Activated T-cell treated with anti-CD3 and anti-CD28 coated beads, Interleukin-2, amount 50 U/mL, for 24 hours (primary cell): ENCODE data around the gene FAM131B.

Experiments used
- DNase-seq: peaks from one replicate; pipeline ENCODE4 v3.0.0-alpha.2; 2020
- H3K27ac Mint-ChIP-seq: 2 replicates; pipeline ENCODE4 v1.8.0; 2020; ENCODE audit warnings: mild to moderate bottlenecking, mixed read lengths
- H3K27me3 Mint-ChIP-seq: 2 replicates; pipeline ENCODE4 v1.8.0; 2020; ENCODE audit warnings: mixed read lengths
- H3K36me3 Mint-ChIP-seq: 2 replicates; pipeline ENCODE4 v1.8.0; 2020; ENCODE audit warnings: low read depth, mixed read lengths
- H3K4me1 Mint-ChIP-seq: 2 replicates; pipeline ENCODE4 v1.8.0; 2020; ENCODE audit warnings: low read depth, mixed read lengths
- H3K4me3 Mint-ChIP-seq: 2 replicates; pipeline ENCODE4 v1.8.0; 2020; ENCODE audit warnings: mild to moderate bottlenecking, moderate library complexity, mixed read lengths
- H3K9me3 Mint-ChIP-seq: 2 replicates; pipeline ENCODE4 v1.8.0; 2020; ENCODE audit warnings: mixed read lengths

FAM131B gene

GRCh38 chr7:143363016-143363937, 764 bp upstream of the FAM131B start:
- H3K27ac Mint-ChIP-seq, result no peak overlapping the region
- H3K4me1 Mint-ChIP-seq, result peaks cover 8% of the 10 kb centered on the region
- H3K36me3 Mint-ChIP-seq, result no peaks in the 10 kb centered on the region
- H3K4me3 Mint-ChIP-seq, result peak overlapping the region; percentile 57
- peaks cover 41% of the 10 kb centered on the region for H3K27me3 Mint-ChIP-seq
- DNase-seq, result no peak
- no peaks in the 10 kb centered on the region for H3K9me3 Mint-ChIP-seq

DNA sequence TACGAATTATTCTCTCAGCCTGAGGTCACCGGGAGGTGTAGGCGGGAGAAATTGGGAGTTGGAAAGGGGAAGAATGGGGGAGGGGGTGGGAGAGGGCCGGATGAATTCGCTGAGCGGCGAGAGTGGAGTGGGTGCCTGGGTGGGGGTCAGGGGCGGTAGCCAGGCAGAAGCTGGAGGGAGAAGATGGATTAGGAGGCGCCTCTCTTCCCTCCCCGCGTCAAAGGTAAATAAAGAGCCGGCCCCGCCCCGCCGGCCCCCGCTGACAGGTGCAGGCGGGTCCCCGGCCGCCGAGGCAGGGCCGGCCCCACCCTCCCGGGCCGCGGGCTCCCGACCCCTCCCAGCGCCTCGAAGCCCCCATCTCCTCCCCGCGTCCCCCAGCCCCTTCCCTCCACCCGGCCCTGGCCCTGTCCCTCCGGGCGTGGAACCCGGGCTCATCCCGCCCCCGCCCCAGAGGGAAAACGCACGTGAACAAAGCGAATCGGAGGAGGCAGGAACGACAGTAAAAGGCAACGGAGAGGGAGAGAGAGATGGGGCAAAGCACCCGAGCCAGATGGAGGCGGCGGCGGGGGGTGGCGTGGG, 872 bp downstream of the FAM131B start:
- no peaks in the 10 kb centered on the region for H3K36me3 Mint-ChIP-seq
- H3K27ac Mint-ChIP-seq, result no peak overlapping the region
- H3K27me3 Mint-ChIP-seq, result peaks cover 41% of the 10 kb centered on the region

DNA sequence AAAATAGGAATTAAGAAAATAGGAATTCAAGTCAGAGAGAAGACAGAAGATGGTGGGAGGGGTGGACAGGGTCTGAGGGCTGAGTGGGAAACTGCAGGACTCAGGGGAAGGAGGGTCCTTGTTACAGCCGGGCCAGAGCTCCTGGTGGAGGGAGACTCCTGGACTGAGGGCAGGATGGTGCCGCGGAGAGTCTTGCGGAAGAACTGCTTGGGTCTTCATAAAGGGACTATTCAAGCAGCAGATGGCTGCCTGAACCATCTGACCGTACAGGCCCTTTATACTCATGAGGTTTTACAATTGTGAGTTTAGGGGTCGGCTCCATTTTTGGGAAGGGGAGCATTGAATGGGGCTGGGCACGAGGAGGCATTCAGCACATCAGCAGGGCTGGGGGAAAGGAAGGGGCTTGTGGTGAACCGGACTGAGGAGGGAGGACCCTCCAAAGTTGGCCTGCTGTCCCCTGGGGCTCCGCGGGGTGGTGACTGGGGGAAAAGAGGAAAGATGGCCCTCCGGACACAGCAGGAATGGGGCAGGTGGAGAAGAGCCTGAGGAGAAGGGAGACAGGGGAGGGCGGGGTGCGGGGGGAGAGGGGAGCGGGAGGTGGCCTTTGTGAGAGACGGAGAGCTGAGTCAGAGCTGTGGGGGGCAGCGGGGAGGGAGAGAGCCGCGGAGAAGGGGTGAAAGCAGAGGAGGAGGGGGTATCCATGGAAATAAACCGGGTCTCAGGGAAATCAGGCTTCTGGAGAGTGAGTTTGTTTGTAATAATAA, 1.5 kb downstream of the FAM131B start:
- Mint-ChIP-seq H3K27me3 (peaks cover 37% of the 10 kb centered on the region), H3K27ac (no peak overlapping the region)

More for the DNA sequence above, 872 bp downstream of the FAM131B start:
- Mint-ChIP-seq H3K9me3 (no peaks in the 10 kb centered on the region), H3K4me1 (peaks cover 8% of the 10 kb centered on the region), H3K4me3 (peak overlapping the region; percentile 81)
- no peak for DNase-seq

GRCh38 chr7:143359771-143360353, 2.7 kb downstream of the FAM131B start:
- no peaks in the 10 kb centered on the region for H3K36me3 Mint-ChIP-seq

More for the DNA sequence above, 1.5 kb downstream of the FAM131B start:
- DNase-seq, result no peak
- Mint-ChIP-seq H3K9me3 (no peaks in the 10 kb centered on the region), H3K4me3 (peak overlapping the region; percentile 57), H3K36me3 (no peaks in the 10 kb centered on the region), H3K4me1 (peaks cover 8% of the 10 kb centered on the region)

GRCh38 chr7:143358626-143359025, 3.9 kb downstream of the FAM131B start:
- DNase-seq, result no peak
- H3K27me3 Mint-ChIP-seq, result peaks cover 17% of the 10 kb centered on the region
- no peaks in the 10 kb centered on the region for H3K36me3 Mint-ChIP-seq
- H3K4me1 Mint-ChIP-seq, result peaks cover 8% of the 10 kb centered on the region
- no peak overlapping the region for H3K4me3 Mint-ChIP-seq
- no peaks in the 10 kb centered on the region for H3K9me3 Mint-ChIP-seq
- no peak overlapping the region for H3K27ac Mint-ChIP-seq

More at GRCh38 chr7:143359771-143360353, 2.7 kb downstream of the FAM131B start:
- peaks cover 29% of the 10 kb centered on the region for H3K27me3 Mint-ChIP-seq
- peaks cover 8% of the 10 kb centered on the region for H3K4me1 Mint-ChIP-seq
- H3K27ac Mint-ChIP-seq, result no peak overlapping the region
- DNase-seq, result no peak
- no peaks in the 10 kb centered on the region for H3K9me3 Mint-ChIP-seq
- H3K4me3 Mint-ChIP-seq, result no peak overlapping the region

GRCh38 chr7:143356414-143357050, 6.0 kb downstream of the FAM131B start:
- H3K27me3 Mint-ChIP-seq, result peaks cover 7% of the 10 kb centered on the region
- DNase-seq, result no peak
- no peaks in the 10 kb centered on the region for H3K9me3 Mint-ChIP-seq
- no peaks in the 10 kb centered on the region for H3K36me3 Mint-ChIP-seq
- peaks cover 1% of the 10 kb centered on the region for H3K4me1 Mint-ChIP-seq
- no peak overlapping the region for H3K4me3 Mint-ChIP-seq
- H3K27ac Mint-ChIP-seq, result no peak overlapping the region

- Mint-ChIP-seq H3K9me3 (no peaks in the 10 kb centered on the region), H3K27me3 (peaks cover 3% of the 10 kb centered on the region)
These were observed 6.8 kb downstream of the FAM131B start for GRCh38 chr7:143355450-143356385.

GRCh38 chr7:143354965-143355364, 7.5 kb downstream of the FAM131B start:
- no peaks in the 10 kb centered on the region for H3K27me3 Mint-ChIP-seq

More at GRCh38 chr7:143355450-143356385, 6.8 kb downstream of the FAM131B start:
- H3K4me3 Mint-ChIP-seq, result no peak overlapping the region
- no peak for DNase-seq
- H3K4me1 Mint-ChIP-seq, result no peaks in the 10 kb centered on the region
- H3K27ac Mint-ChIP-seq, result no peak overlapping the region
- H3K36me3 Mint-ChIP-seq, result no peaks in the 10 kb centered on the region

DNA sequence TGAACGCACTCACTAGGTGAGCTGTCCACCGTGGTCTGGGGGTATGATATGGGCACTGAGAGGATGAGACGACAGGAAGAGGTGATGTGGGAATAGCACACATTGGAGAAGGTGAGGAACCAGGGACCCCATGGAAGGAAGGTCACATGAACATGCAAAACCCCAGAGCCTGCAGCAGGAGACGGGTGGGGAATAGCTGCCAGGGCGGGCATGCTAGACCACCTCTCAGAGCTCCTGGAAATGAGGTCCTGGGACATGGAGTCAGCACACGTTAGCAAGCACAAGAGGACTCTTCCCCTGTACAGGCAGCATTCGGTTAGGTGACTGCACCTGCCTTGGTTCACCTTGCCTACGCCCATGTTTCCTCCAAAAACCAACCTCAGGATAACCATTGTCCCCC, 8.1 kb downstream of the FAM131B start:
- Mint-ChIP-seq H3K27me3 (no peaks in the 10 kb centered on the region), H3K4me1 (no peaks in the 10 kb centered on the region), H3K27ac (no peak overlapping the region), H3K9me3 (no peaks in the 10 kb centered on the region), H3K4me3 (no peak overlapping the region), H3K36me3 (no peaks in the 10 kb centered on the region)
- DNase-seq, result no peak

More at GRCh38 chr7:143354965-143355364, 7.5 kb downstream of the FAM131B start:
- H3K27ac Mint-ChIP-seq, result no peak overlapping the region
- H3K4me1 Mint-ChIP-seq, result no peaks in the 10 kb centered on the region
- DNase-seq, result no peak
- no peaks in the 10 kb centered on the region for H3K36me3 Mint-ChIP-seq
- H3K4me3 Mint-ChIP-seq, result no peak overlapping the region
- no peaks in the 10 kb centered on the region for H3K9me3 Mint-ChIP-seq

DNA sequence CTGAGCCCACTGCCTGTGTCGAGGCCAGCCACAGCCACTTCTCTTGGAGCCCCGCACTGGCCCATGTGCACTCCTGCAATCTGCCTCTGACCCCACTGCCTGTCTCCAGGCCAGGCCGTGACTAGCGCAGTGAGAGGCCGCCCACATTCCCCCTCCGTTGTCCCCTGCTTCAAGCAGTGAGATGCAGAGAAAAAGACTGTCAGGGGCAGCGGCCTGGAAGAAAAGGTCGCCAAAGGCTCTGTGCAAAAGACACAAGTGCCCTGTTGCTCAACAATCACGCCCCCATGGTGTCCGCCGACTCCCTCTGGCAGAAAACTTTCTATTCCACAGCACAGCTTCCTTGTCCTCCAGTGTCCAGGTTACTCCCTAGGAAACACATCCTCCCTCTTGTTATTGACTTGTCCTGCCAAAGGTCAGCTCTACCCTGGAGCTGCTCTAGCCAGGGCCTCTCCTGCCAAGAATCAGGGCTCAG, 9.9 kb downstream of the FAM131B start:
- Mint-ChIP-seq H3K27ac (no peak overlapping the region), H3K27me3 (peaks cover 2% of the 10 kb centered on the region), H3K4me3 (no peak overlapping the region)

DNA sequence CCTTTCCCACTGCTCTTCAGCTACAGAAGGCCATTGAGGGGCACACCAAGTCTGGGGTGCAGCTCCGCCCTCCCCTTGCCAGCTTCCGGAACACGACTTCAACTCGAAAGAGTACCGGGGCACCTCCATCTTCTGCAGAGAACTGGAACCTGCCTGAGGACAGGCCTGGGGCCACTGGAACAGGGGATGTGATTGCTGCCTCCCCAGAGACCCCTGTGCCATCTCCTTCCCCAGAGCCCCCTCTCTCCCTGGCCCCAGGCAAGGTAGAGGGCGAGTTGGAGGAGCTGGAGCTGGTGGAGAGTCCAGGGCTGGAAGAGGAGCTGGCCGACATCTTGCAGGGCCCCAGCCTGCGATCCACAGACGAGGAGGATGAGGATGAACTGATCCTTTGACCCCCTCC, 10.9 kb downstream of the FAM131B start:
- Mint-ChIP-seq H3K4me3 (no peak overlapping the region), H3K27ac (no peak overlapping the region), H3K36me3 (no peaks in the 10 kb centered on the region), H3K4me1 (no peaks in the 10 kb centered on the region), H3K27me3 (peaks cover 7% of the 10 kb centered on the region), H3K9me3 (no peaks in the 10 kb centered on the region)
- DNase-seq, result no peak

More for the DNA sequence above, 9.9 kb downstream of the FAM131B start:
- no peak for DNase-seq
- Mint-ChIP-seq H3K36me3 (no peaks in the 10 kb centered on the region), H3K4me1 (no peaks in the 10 kb centered on the region), H3K9me3 (no peaks in the 10 kb centered on the region)

- no peak overlapping the region for H3K27ac Mint-ChIP-seq
These were observed 11.5 kb downstream of the FAM131B start for GRCh38 chr7:143351060-143351459.

GRCh38 chr7:143347950-143348349, 14.6 kb downstream of the FAM131B start:
- Mint-ChIP-seq H3K4me1 (peaks cover 9% of the 10 kb centered on the region), H3K27me3 (peaks cover 7% of the 10 kb centered on the region), H3K36me3 (no peaks in the 10 kb centered on the region), H3K27ac (no peak overlapping the region), H3K9me3 (no peaks in the 10 kb centered on the region), H3K4me3 (no peak overlapping the region)
- DNase-seq, result no peak

More at GRCh38 chr7:143351060-143351459, 11.5 kb downstream of the FAM131B start:
- Mint-ChIP-seq H3K9me3 (no peaks in the 10 kb centered on the region), H3K36me3 (no peaks in the 10 kb centered on the region), H3K4me1 (no peaks in the 10 kb centered on the region), H3K27me3 (peaks cover 7% of the 10 kb centered on the region), H3K4me3 (no peak overlapping the region)
- DNase-seq, result no peak
